HL-60 (cell line): ENCODE results near the gene ZNF423.

Source experiments
- DNase-seq, 2 experiments: peaks; one replicate each; pipeline ENCODE4 v3.0.0-alpha.2; 2010 to 2020; ENCODE audit warnings: low read depth in 1 of 2, low spot score in 1 of 2
- H3K27ac ChIP-seq: fragments of 250-450 bp; sonication (Bioruptor Pico); replicated peaks from 2 replicates; pipeline ENCODE4 v1.5.1; 2020; ENCODE audit warnings: mild to moderate bottlenecking, moderate library complexity
- H3K27me3 ChIP-seq: fragments of 250-450 bp; sonication (Bioruptor Pico); 2 replicates; pipeline ENCODE4 v1.5.1; 2021; ENCODE audit warnings: mild to moderate bottlenecking, moderate library complexity; ENCODE audit not compliant: insufficient read depth, poor library complexity, severe bottlenecking
- H3K4me3 ChIP-seq: replicated peaks from 2 replicates; pipeline ENCODE4 v1.5.1; 2011; ENCODE audit warnings: mild to moderate bottlenecking, control low read depth, low read length; ENCODE audit not compliant: insufficient read depth
- GABPA ChIP-seq: IDR thresholded peaks from 2 replicates; pipeline ENCODE4 v1.6.1; 2012; ENCODE audit warnings: low read depth
- POLR2AphosphoS5 ChIP-seq: IDR thresholded peaks from 2 replicates; pipeline ENCODE4 v1.6.1; 2012; ENCODE audit warnings: low read depth
- SPI1 ChIP-seq: IDR thresholded peaks from 2 replicates; pipeline ENCODE4 v1.6.1; 2012; ENCODE audit warnings: low read depth, mild to moderate bottlenecking, borderline replicate concordance
- TF ChIP-seq, protein P1 (sequence below): IDR thresholded peaks from 2 replicates; pipeline ENCODE4 v1.6.1; 2012; ENCODE audit warnings: low read depth; ENCODE audit not compliant: insufficient replicate concordance
- TF ChIP-seq, protein P2 (sequence below): IDR thresholded peaks from one replicate; pipeline ENCODE4 v1.5.1; 2011; ENCODE audit warnings: low read length, control low read depth, inconsistent platforms; ENCODE audit not compliant: insufficient read depth

ZNF423 gene

DNA sequence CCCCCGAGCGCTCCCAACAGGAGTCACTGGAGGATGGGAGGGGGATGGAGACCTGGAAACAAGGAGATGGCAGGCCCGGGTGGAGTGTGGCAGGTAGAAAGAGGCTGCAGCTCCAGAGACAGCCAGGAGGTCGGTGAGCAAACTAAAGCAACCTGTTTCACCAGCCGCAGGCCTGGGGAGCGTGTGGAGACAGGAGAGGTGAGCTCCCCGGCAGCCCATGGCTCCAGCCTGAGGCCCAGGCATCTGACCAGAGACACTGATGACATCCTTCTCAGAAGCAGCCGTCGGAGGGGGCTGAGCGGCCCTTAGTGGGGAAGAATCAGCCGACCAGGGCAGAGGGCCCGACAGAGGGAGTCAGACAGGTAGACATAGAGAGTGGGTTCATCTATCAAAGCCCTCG lies 165.1 kb downstream of the ZNF423 start:
- Histone ChIP-seq H3K27me3 (no peaks in the 10 kb centered on the region), H3K27ac (no peak overlapping the region), H3K4me3 (no peak overlapping the region)
- TF ChIP-seq POLR2AphosphoS5 (no peak), SPI1 (no peak), GABPA (no peak)
- TF ChIP-seq, protein P1, sequence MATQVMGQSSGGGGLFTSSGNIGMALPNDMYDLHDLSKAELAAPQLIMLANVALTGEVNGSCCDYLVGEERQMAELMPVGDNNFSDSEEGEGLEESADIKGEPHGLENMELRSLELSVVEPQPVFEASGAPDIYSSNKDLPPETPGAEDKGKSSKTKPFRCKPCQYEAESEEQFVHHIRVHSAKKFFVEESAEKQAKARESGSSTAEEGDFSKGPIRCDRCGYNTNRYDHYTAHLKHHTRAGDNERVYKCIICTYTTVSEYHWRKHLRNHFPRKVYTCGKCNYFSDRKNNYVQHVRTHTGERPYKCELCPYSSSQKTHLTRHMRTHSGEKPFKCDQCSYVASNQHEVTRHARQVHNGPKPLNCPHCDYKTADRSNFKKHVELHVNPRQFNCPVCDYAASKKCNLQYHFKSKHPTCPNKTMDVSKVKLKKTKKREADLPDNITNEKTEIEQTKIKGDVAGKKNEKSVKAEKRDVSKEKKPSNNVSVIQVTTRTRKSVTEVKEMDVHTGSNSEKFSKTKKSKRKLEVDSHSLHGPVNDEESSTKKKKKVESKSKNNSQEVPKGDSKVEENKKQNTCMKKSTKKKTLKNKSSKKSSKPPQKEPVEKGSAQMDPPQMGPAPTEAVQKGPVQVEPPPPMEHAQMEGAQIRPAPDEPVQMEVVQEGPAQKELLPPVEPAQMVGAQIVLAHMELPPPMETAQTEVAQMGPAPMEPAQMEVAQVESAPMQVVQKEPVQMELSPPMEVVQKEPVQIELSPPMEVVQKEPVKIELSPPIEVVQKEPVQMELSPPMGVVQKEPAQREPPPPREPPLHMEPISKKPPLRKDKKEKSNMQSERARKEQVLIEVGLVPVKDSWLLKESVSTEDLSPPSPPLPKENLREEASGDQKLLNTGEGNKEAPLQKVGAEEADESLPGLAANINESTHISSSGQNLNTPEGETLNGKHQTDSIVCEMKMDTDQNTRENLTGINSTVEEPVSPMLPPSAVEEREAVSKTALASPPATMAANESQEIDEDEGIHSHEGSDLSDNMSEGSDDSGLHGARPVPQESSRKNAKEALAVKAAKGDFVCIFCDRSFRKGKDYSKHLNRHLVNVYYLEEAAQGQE: no peak
- no peak for DNase-seq

- Histone ChIP-seq H3K4me3 (no peak overlapping the region), H3K27me3 (no peaks in the 10 kb centered on the region), H3K27ac (no peak overlapping the region)
- no peak for DNase-seq
- TF ChIP-seq, protein P1: no peak
- no peak for TF ChIP-seq GABPA
- TF ChIP-seq POLR2AphosphoS5: no peak
- TF ChIP-seq, protein P2, sequence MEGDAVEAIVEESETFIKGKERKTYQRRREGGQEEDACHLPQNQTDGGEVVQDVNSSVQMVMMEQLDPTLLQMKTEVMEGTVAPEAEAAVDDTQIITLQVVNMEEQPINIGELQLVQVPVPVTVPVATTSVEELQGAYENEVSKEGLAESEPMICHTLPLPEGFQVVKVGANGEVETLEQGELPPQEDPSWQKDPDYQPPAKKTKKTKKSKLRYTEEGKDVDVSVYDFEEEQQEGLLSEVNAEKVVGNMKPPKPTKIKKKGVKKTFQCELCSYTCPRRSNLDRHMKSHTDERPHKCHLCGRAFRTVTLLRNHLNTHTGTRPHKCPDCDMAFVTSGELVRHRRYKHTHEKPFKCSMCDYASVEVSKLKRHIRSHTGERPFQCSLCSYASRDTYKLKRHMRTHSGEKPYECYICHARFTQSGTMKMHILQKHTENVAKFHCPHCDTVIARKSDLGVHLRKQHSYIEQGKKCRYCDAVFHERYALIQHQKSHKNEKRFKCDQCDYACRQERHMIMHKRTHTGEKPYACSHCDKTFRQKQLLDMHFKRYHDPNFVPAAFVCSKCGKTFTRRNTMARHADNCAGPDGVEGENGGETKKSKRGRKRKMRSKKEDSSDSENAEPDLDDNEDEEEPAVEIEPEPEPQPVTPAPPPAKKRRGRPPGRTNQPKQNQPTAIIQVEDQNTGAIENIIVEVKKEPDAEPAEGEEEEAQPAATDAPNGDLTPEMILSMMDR: no peak
- TF ChIP-seq SPI1: no peak
Observed at GRCh38 chr16:49688036-49688697, 167.7 kb downstream of the ZNF423 start.

- H3K4me3 ChIP-seq: no peak overlapping the region
- H3K27ac ChIP-seq: no peak overlapping the region
- no peak for DNase-seq
- H3K27me3 ChIP-seq: no peaks in the 10 kb centered on the region
- TF ChIP-seq GABPA: no peak
- no peak for TF ChIP-seq POLR2AphosphoS5
- TF ChIP-seq SPI1: no peak
- TF ChIP-seq, protein P1: no peak
- TF ChIP-seq, protein P2: no peak
Observed at GRCh38 chr16:49687476-49688002, 168.4 kb downstream of the ZNF423 start.
